Amniotic stem cell (primary cell): ENCODE measurements around the gene NT5DC1.

Experiments
- DNase-seq: peaks from one replicate; lab custom pipeline; 2025; lab: John Stamatoyannopoulos, UW

Gene NT5DC1

GRCh38 chr6:116136933-116137340 lies 36.3 kb downstream of the NT5DC1 start:
- no peak for DNase-seq

- no peak for DNase-seq
These were observed 39.3 kb downstream of the NT5DC1 start for GRCh38 chr6:116139917-116140316.

- DNase-seq = peak; percentile 16
These were observed 44.0 kb downstream of the NT5DC1 start for GRCh38 chr6:116144605-116145004.

GRCh38 chr6:116145803-116146675 lies 45.4 kb downstream of the NT5DC1 start:
- no peak for DNase-seq

- DNase-seq = no peak
These were observed 52.0 kb downstream of the NT5DC1 start for GRCh38 chr6:116152620-116153019.

- DNase-seq = no peak
These were observed 54.2 kb downstream of the NT5DC1 start for GRCh38 chr6:116154887-116155286.

GRCh38 chr6:116156405-116157326 lies 56.0 kb downstream of the NT5DC1 start:
- no peak for DNase-seq

GRCh38 chr6:116157391-116157790 lies 56.7 kb downstream of the NT5DC1 start:
- DNase-seq = no peak

GRCh38 chr6:116158641-116159040 lies 58.0 kb downstream of the NT5DC1 start:
- DNase-seq = no peak

GRCh38 chr6:116159782-116160524 lies 59.3 kb downstream of the NT5DC1 start:
- no peak for DNase-seq

- no peak for DNase-seq
These were observed 64.9 kb downstream of the NT5DC1 start for GRCh38 chr6:116165596-116165995.

- no peak for DNase-seq
These were observed 65.7 kb downstream of the NT5DC1 start for GRCh38 chr6:116166369-116166768.

GRCh38 chr6:116168148-116168547 lies 67.5 kb downstream of the NT5DC1 start:
- no peak for DNase-seq

GRCh38 chr6:116169880-116170279 lies 69.2 kb downstream of the NT5DC1 start:
- no peak for DNase-seq

- DNase-seq = no peak
These were observed 69.9 kb downstream of the NT5DC1 start for GRCh38 chr6:116170358-116171057.

- no peak for DNase-seq
These were observed 73.3 kb downstream of the NT5DC1 start for GRCh38 chr6:116173928-116174327.

GRCh38 chr6:116175344-116175743 lies 74.7 kb downstream of the NT5DC1 start:
- DNase-seq = no peak

GRCh38 chr6:116176596-116176995 lies 75.9 kb downstream of the NT5DC1 start:
- no peak for DNase-seq

GRCh38 chr6:116180375-116180774 lies 79.7 kb downstream of the NT5DC1 start:
- DNase-seq = no peak

- DNase-seq = no peak
These were observed 88.8 kb downstream of the NT5DC1 start for GRCh38 chr6:116189472-116189871.

- no peak for DNase-seq
These were observed 89.9 kb downstream of the NT5DC1 start for GRCh38 chr6:116190550-116190949.
